SK-N-SH (cell line): Measurements from ENCODE around the gene SRGAP2B.
"Not testable (repeated sequence)": the region's sequence is repeated elsewhere in the genome, so short reads cannot be mapped to it uniquely, and the experiment has no call there.

ENCODE experiments used
- POLR2AphosphoS5 ChIP-seq: IDR thresholded peaks from 2 replicates; pipeline ENCODE4 v1.6.1; 2012; ENCODE audit warnings: low read depth, low read length
- SIN3A ChIP-seq: IDR thresholded peaks from 2 replicates; pipeline ENCODE4 v1.6.1; 2012; ENCODE audit warnings: low read depth, mild to moderate bottlenecking, low read length, moderate library complexity, borderline replicate concordance
- TAF1 ChIP-seq: IDR thresholded peaks from 2 replicates; pipeline ENCODE4 v1.6.1; 2012; ENCODE audit warnings: low read depth, mild to moderate bottlenecking, low read length, moderate library complexity, borderline replicate concordance
- TF ChIP-seq, protein P1 (sequence below): IDR thresholded peaks from 2 replicates; pipeline ENCODE4 v1.4.0; 2012; ENCODE audit warnings: low read depth
- TF ChIP-seq, protein P2 (sequence below): fragments of 200-600 bp; sonication (generic); IDR thresholded peaks from 2 replicates; pipeline ENCODE4 v1.6.1; 2017; ENCODE audit warnings: antibody characterized with exemption, mild to moderate bottlenecking, moderate library complexity
- TF ChIP-seq, protein P3 (sequence below): IDR thresholded peaks from 2 replicates; pipeline ENCODE4 v1.6.1; 2012; ENCODE audit warnings: mild to moderate bottlenecking, low read depth, low read length, moderate library complexity

DNA sequence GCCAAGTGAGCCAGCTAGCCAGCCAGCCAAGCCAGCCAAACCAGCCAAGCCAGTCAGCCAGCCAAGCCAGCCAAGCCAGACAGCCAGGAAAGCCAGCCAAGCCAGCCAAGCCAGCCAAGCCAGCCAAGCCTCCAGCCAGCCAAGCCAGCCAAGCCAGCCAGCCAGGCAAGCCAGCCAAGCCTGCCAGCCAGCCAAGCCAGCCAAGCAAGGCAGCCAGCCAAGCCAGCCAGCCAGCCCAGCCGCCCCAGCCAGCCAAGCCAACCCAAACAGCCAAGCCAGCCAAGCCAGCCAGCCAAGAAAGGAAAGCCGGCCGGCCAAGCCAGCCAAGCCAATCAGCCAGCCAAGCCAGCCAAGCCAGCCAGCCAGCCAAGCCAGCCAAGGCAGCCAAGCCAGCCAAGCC is 236.5 kb downstream of the SRGAP2B start:
- TF ChIP-seq POLR2AphosphoS5, TAF1, SIN3A: not testable (repeated sequence)
- TF ChIP-seq, protein P1, sequence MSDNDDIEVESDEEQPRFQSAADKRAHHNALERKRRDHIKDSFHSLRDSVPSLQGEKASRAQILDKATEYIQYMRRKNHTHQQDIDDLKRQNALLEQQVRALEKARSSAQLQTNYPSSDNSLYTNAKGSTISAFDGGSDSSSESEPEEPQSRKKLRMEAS: not testable (repeated sequence)
- TF ChIP-seq, protein P2, sequence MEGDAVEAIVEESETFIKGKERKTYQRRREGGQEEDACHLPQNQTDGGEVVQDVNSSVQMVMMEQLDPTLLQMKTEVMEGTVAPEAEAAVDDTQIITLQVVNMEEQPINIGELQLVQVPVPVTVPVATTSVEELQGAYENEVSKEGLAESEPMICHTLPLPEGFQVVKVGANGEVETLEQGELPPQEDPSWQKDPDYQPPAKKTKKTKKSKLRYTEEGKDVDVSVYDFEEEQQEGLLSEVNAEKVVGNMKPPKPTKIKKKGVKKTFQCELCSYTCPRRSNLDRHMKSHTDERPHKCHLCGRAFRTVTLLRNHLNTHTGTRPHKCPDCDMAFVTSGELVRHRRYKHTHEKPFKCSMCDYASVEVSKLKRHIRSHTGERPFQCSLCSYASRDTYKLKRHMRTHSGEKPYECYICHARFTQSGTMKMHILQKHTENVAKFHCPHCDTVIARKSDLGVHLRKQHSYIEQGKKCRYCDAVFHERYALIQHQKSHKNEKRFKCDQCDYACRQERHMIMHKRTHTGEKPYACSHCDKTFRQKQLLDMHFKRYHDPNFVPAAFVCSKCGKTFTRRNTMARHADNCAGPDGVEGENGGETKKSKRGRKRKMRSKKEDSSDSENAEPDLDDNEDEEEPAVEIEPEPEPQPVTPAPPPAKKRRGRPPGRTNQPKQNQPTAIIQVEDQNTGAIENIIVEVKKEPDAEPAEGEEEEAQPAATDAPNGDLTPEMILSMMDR: not testable (repeated sequence)
- TF ChIP-seq, protein P3, sequence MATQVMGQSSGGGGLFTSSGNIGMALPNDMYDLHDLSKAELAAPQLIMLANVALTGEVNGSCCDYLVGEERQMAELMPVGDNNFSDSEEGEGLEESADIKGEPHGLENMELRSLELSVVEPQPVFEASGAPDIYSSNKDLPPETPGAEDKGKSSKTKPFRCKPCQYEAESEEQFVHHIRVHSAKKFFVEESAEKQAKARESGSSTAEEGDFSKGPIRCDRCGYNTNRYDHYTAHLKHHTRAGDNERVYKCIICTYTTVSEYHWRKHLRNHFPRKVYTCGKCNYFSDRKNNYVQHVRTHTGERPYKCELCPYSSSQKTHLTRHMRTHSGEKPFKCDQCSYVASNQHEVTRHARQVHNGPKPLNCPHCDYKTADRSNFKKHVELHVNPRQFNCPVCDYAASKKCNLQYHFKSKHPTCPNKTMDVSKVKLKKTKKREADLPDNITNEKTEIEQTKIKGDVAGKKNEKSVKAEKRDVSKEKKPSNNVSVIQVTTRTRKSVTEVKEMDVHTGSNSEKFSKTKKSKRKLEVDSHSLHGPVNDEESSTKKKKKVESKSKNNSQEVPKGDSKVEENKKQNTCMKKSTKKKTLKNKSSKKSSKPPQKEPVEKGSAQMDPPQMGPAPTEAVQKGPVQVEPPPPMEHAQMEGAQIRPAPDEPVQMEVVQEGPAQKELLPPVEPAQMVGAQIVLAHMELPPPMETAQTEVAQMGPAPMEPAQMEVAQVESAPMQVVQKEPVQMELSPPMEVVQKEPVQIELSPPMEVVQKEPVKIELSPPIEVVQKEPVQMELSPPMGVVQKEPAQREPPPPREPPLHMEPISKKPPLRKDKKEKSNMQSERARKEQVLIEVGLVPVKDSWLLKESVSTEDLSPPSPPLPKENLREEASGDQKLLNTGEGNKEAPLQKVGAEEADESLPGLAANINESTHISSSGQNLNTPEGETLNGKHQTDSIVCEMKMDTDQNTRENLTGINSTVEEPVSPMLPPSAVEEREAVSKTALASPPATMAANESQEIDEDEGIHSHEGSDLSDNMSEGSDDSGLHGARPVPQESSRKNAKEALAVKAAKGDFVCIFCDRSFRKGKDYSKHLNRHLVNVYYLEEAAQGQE: not testable (repeated sequence)
